HG02852 (cell line): Measurements from ENCODE around the gene PINK1.

ENCODE experiments used
- ATAC-seq: cut with Tn5 transposase; IDR thresholded peaks from one replicate; pipeline ENCODE4 v1.9.1; 2021; ENCODE audit warnings: mild to moderate bottlenecking, moderate library complexity; ENCODE audit not compliant: unreplicated experiment

Gene PINK1

DNA sequence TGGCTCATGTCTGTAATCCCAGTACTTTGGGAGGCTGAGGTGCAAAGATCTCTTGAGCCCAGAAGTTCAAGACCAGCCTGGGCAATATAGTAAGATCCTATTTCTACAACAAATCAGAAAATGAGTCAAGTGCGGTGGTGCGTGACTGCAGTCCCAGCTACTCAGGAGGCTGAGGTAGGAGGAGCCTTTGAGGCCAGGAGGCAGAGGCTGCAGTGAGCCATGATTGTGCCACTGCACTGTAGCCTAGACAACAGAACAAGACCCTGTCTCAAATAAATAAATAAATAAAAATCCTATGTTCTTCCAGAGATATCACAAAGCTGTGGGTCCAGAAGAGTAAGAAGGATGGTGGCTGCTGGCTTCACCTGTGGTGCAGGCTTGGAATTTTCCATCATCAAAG is 22.3 kb upstream of the PINK1 start:
- no peak for ATAC-seq

DNA sequence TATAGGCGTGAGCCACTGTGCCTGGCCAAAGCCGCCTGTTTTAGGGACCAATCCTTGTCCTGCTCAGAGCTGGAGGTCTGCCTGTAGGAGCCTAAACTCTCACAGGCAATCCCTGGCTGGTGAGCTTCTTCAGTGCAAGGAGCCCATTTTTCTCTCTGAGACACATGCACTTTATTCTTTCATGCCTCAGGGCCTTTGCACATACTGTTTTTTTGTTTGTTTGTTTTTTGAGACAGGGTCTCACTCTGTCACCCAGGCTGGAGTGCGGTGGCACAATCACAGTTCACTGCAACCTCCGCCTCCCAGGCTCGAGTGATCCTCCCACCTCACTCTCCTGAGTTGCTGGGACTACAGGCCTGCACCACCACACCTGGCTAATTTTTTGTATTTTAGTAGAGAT is 21.6 kb upstream of the PINK1 start:
- no peak for ATAC-seq

DNA sequence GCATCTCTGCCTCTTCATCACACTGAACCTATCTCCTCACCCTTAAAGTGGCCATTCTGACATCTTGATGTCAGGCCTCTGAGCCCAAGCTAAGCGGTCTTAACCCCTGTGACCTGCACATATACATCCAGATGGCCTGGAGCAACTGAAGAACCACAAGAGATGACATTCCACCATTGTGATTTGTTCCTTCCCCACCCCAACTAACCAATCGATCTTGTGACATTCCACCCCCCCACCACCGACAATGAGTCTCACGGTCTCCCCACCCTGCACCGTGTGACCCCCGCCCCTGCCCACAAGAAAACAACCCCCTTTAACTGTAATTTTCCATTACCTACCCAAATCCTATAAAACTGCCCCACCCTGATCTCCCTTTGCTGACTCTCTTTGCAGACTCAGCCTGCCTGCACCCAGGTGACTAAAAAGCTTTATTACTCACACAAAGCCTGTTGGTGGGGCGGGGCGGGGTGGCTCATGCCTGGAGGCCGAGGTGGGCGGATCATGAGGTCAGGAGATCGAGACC is 21.0 kb upstream of the PINK1 start:
- no peak for ATAC-seq

GRCh38 chr1:20614131-20614579 is 19.1 kb upstream of the PINK1 start:
- ATAC-seq, result no peak

- ATAC-seq, result no peak
These were observed 17.1 kb upstream of the PINK1 start for GRCh38 chr1:20615946-20616846.

GRCh38 chr1:20616847-20617487 is 16.3 kb upstream of the PINK1 start:
- ATAC-seq, result no peak

DNA sequence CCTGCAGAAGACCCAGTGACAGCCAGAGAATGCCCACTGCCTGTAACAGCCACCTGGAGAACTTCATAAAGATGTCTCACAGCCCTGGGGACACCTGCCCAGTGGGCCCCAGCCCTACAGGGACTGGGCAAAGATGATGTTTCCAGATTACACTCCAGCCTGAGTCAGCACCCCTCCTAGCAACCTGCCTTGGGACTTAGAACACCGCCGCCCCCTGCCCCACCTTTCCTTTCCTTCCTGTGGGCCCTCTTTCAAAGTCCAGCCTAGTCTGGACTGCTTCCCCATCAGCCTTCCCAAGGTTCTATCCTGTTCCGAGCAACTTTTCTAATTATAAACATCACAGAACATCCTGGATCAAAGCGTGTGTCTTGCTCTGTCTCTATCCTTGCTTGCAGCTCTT is 14.7 kb upstream of the PINK1 start:
- ATAC-seq, result no peak

DNA sequence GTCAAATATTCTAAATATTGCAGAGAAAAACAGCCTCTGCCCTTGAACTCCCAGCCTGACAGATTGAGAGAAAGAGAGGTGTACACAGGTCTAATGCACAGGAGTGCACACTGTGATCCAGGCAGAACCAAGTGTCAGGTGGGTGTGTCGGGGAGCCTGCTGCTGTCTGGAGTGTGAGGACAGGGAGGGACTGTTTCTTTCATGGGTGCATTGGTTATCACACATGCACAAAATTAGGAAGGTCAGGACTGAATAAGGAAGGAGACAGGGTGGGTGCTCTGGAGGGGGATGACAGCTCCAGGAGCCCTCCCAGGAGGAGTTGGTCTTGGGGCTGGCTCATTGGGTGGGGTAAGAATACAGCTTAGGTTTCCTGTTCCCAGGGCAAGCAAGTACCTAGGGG is 13.3 kb upstream of the PINK1 start:
- no peak for ATAC-seq

- no peak for ATAC-seq
These were observed 12.2 kb upstream of the PINK1 start for GRCh38 chr1:20621012-20621411.

- no peak for ATAC-seq
These were observed 8.5 kb upstream of the PINK1 start for GRCh38 chr1:20624709-20625108.

DNA sequence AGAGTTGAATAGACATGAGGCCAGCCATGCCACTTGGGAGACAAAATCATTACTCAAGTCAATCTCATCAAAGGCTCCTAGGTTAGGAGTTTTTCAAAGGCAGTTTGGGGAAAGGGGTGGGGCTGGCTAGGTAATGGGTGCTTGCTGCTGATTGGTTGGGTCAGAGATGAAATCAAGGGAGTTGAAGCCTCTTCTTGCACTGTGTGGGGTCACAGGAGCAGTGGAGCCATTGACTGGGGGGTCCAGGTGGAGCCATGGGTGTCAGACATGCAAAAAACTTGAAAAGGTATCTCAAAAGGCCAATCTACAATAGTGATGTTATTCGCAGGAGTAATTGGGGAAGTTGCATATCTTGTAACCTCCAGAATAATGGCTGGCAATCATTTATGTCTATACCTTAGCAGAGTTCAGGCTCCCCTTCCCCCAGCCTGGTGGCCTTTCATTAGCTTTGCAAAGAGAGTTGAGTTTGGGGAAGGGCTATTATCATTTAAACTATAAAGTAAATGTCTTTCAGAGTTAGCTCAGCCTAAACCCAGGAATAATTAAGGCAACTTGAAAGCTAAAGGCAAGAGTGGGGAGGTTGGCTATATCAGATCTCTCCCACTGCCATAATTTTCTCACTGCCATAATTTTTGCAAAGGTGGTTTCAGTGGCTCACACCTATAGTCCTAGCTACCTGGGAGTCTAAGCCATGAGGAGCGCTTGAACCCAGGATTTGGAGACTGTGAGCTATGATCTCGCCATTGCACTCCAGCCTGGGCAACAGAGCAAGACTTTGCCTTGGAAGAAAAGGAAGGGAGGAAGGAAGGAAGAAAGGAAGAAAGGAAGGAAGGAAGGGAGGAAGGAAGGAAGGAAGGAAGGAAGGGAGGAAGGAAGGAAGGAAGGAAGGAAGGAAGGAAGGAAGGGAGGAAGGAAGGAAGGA is 7.8 kb upstream of the PINK1 start:
- ATAC-seq, result no peak

DNA sequence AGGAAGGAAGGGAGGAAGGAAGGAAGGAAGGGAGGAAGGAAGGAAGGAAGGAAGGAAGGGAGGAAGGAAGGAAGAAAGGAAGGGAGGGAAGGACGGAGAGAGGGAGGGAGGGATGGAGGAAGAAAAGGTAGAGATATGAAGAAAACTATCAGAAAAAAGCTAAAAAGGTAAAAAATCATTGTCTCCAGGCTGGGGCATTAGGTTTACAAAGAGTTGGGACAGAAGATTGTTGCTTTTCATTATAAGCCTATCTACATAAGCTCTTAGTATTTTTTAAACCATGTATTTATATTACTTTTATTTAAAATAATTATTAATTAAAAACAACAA is 7.2 kb upstream of the PINK1 start:
- no peak for ATAC-seq

DNA sequence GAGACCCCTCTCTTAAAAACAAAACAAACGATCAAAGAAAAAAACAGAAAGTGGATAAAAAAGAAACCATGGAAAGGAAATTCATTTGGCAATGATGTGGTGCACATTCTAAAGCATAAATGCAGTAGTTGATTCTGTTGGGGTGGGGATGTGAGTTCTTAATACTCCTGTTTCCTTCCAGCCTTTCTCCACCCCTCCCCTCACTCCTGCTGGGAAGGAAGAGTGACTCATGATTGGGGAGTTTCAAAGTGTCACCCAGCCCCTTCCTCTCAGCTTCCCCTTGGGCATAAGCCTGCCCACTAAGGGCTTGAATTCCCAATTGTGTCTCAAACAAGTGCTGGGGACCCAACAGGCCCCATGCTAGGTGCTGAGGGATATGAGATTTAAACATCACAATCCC is 6.7 kb upstream of the PINK1 start:
- ATAC-seq, result no peak

GRCh38 chr1:20630729-20631128 is 2.5 kb upstream of the PINK1 start:
- ATAC-seq, result no peak

DNA sequence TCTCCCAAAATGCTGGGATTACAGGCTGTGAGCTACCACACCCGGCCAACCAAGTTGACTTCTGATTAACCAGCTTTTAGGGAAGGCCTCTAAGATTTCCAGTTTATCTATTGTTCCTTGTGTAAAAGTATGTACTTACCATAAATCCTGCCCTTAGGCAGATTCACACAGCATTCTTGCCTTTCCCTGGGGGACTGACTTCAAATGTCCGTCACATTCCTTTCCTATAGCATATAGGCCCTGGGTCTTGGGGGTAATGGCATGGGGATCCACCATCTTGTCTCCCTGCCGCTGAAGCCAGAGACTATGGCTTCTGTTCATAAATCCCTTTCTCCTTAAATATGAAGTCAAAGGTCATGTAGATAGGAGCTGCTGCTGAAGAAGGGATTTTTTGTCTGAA is 872 bp upstream of the PINK1 start:
- no peak for ATAC-seq

GRCh38 chr1:20634065-20634593 is 871 bp downstream of the PINK1 start:
- no peak for ATAC-seq

- ATAC-seq, result no peak
These were observed 1.4 kb downstream of the PINK1 start for GRCh38 chr1:20634594-20635084.

DNA sequence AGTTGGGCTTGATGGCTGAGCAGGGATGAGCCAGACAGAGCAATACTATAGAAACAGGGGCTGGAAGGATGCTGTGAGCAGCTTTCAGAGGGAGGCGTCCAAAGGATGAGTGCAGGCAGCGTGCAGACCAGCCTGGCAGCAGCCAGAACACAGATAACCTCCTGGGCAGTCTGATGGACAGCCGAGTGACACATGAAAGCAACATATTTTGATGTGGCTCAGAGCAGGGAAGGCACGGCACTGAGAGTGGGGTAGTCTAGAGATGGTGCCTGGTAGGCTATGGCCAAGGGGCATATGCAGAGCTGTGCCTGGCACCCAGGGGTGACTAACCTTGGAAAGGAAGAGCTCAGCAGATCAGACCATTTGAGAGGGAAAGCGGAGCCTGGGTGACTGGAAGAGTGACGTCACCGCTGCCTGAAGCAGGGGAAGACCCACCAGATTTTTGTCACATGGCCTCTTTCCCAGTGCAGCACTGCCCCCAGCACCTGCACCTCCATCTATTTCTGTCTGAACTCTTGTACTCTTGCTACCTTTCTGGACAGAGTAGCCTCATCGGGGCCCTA is 3.6 kb downstream of the PINK1 start:
- ATAC-seq, result no peak

- no peak for ATAC-seq
These were observed 6.9 kb downstream of the PINK1 start for GRCh38 chr1:20640183-20640597.

- ATAC-seq, result no peak
These were observed 8.7 kb downstream of the PINK1 start for GRCh38 chr1:20641975-20642374.
